ENCODE data around the gene WWOX.

The WWOX gene

GRCh38 chr16:79096246-79096645 lies 996.8 kb downstream of the WWOX start:
- Histone ChIP-seq H3K9ac (ENCODE audit: low read length) (no peak overlapping the region), H3K36me3 (replicated peaks; ENCODE audit: insufficient read depth, low read length) (no peaks in the 10 kb centered on the region), H3K4me1 (ENCODE audit: low read length) (no peaks in the 10 kb centered on the region), H3K79me2 (ENCODE audit: low read length) (no peaks in the 10 kb centered on the region), H2AFZ (ENCODE audit: low read length) (no peak overlapping the region), H3K4me3 (ENCODE audit: low read length) (no peak overlapping the region), H3K27me3 (replicated peaks; ENCODE audit: insufficient read depth, low read length) (no peaks in the 10 kb centered on the region), H3K9me2 (replicated peaks; ENCODE audit: insufficient read depth, low read length) (no peaks in the 10 kb centered on the region), H3F3A (ENCODE audit: insufficient read depth, low read length) (no peaks in the 10 kb centered on the region), H4K20me1 (ENCODE audit: insufficient read depth, low read length) (no peaks in the 10 kb centered on the region), H3K27ac (ENCODE audit: low read length) (no peak overlapping the region), H3K9me3 (replicated peaks; ENCODE audit: insufficient read depth, low read length) (no peaks in the 10 kb centered on the region), H3K4me2 (ENCODE audit: low read depth, low read length) (no peak overlapping the region)
- DNase-seq = no peak
- TF ChIP-seq EZH2 (optimal IDR thresholded peaks at IDR 0.05; ENCODE audit: low read depth, low read length) (no peak), CTCF (IDR thresholded peaks at IDR 0.05; ENCODE audit: low read length) (no peak), EZH2phosphoT487 (IDR thresholded peaks at IDR 0.05; ENCODE audit: low read length) (no peak)

- Histone ChIP-seq H3K9ac (ENCODE audit: low read length) (no peak overlapping the region), H3K9me2 (replicated peaks; ENCODE audit: insufficient read depth, low read length) (no peaks in the 10 kb centered on the region), H3K4me1 (ENCODE audit: low read length) (no peaks in the 10 kb centered on the region), H3K4me2 (ENCODE audit: low read depth, low read length) (no peak overlapping the region), H3K79me2 (ENCODE audit: low read length) (no peaks in the 10 kb centered on the region), H3K36me3 (replicated peaks; ENCODE audit: insufficient read depth, low read length) (no peaks in the 10 kb centered on the region), H2AFZ (ENCODE audit: low read length) (no peak overlapping the region), H3K27ac (ENCODE audit: low read length) (no peak overlapping the region), H4K20me1 (ENCODE audit: insufficient read depth, low read length) (no peaks in the 10 kb centered on the region), H3K4me3 (ENCODE audit: low read length) (no peak overlapping the region), H3K27me3 (replicated peaks; ENCODE audit: insufficient read depth, low read length) (no peaks in the 10 kb centered on the region), H3F3A (ENCODE audit: insufficient read depth, low read length) (no peaks in the 10 kb centered on the region), H3K9me3 (replicated peaks; ENCODE audit: insufficient read depth, low read length) (no peaks in the 10 kb centered on the region)
- TF ChIP-seq CTCF (IDR thresholded peaks at IDR 0.05; ENCODE audit: low read length) (no peak), EZH2 (optimal IDR thresholded peaks at IDR 0.05; ENCODE audit: low read depth, low read length) (no peak)
- DNase-seq = no peak
Measured at GRCh38 chr16:79097166-79097565, 997.7 kb downstream of the WWOX start.

GRCh38 chr16:79097771-79098170 lies 998.3 kb downstream of the WWOX start:
- H2AFZ ChIP-seq (ENCODE audit: low read length) = no peak overlapping the region
- H3K9me3 ChIP-seq (replicated peaks; ENCODE audit: insufficient read depth, low read length) = no peaks in the 10 kb centered on the region
- H3K9me2 ChIP-seq (replicated peaks; ENCODE audit: insufficient read depth, low read length) = no peaks in the 10 kb centered on the region
- H3K27me3 ChIP-seq (replicated peaks; ENCODE audit: insufficient read depth, low read length) = no peaks in the 10 kb centered on the region
- DNase-seq = no peak
- H3K27ac ChIP-seq (ENCODE audit: low read length) = no peak overlapping the region
- H3F3A ChIP-seq (ENCODE audit: insufficient read depth, low read length) = no peaks in the 10 kb centered on the region
- H3K4me1 ChIP-seq (ENCODE audit: low read length) = no peaks in the 10 kb centered on the region
- H3K4me2 ChIP-seq (ENCODE audit: low read depth, low read length) = no peak overlapping the region
- no peak overlapping the region for H3K4me3 ChIP-seq (ENCODE audit: low read length)
- H4K20me1 ChIP-seq (ENCODE audit: insufficient read depth, low read length) = no peaks in the 10 kb centered on the region
- no peaks in the 10 kb centered on the region for H3K79me2 ChIP-seq (ENCODE audit: low read length)
- no peak overlapping the region for H3K9ac ChIP-seq (ENCODE audit: low read length)
- H3K36me3 ChIP-seq (replicated peaks; ENCODE audit: insufficient read depth, low read length) = no peaks in the 10 kb centered on the region
- no peak for TF ChIP-seq CTCF (IDR thresholded peaks at IDR 0.05; ENCODE audit: low read length)
- TF ChIP-seq EZH2phosphoT487 (IDR thresholded peaks at IDR 0.05; ENCODE audit: low read length) = no peak
- TF ChIP-seq EZH2 (optimal IDR thresholded peaks at IDR 0.05; ENCODE audit: low read depth, low read length) = no peak

Measured in MM.1S (cell line).